PC-3 (cell line): ENCODE measurements around the gene BCL6.

ENCODE experiments used
- EZH2 ChIP-seq: fragments of 300-600 bp; sonication (generic); IDR thresholded peaks from one replicate; pipeline ENCODE4 v1.6.1; 2017; ENCODE audit warnings: antibody characterized with exemption, mild to moderate bottlenecking, low read length; ENCODE audit not compliant: unreplicated experiment
- TF ChIP-seq, protein P1 (sequence below): fragments of 300-600 bp; sonication (generic); conservative IDR thresholded peaks from 2 replicates; pipeline ENCODE4 v1.5.1; 2017; ENCODE audit warnings: antibody characterized with exemption, low read depth, mild to moderate bottlenecking, low read length

DNA sequence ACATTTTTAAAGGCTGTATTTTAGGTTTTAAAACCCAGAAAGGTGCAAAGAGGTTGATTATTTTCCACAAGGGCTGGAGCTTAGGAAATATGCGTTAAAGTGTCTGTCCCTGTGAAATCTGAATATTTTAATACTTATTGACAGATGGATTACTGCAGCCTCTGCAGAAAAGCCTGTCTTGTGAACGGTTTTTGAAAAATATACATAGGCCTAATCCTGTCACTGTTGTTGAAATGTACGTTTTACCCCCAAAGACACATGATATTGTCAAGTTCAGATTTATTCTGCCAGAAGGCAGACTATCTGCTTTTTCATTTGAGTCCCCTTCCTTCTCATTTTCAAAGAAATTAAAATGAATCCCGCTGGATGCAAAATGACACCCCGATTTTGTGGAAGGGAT lies 2.2 kb upstream of the BCL6 start:
- TF ChIP-seq, protein P1, sequence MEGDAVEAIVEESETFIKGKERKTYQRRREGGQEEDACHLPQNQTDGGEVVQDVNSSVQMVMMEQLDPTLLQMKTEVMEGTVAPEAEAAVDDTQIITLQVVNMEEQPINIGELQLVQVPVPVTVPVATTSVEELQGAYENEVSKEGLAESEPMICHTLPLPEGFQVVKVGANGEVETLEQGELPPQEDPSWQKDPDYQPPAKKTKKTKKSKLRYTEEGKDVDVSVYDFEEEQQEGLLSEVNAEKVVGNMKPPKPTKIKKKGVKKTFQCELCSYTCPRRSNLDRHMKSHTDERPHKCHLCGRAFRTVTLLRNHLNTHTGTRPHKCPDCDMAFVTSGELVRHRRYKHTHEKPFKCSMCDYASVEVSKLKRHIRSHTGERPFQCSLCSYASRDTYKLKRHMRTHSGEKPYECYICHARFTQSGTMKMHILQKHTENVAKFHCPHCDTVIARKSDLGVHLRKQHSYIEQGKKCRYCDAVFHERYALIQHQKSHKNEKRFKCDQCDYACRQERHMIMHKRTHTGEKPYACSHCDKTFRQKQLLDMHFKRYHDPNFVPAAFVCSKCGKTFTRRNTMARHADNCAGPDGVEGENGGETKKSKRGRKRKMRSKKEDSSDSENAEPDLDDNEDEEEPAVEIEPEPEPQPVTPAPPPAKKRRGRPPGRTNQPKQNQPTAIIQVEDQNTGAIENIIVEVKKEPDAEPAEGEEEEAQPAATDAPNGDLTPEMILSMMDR: no peak
- no peak for TF ChIP-seq EZH2
